Activated naive CD4-positive, alpha-beta T cell treated with anti-CD3 and anti-CD28 coated beads, Interleukin-2, amount 10 ng/mL, durations not matched to agents 7 days and 5 days (primary cell): Measurements from ENCODE around the gene IL4R.
"Not testable (repeated sequence)": the region's sequence is repeated elsewhere in the genome, so short reads cannot be mapped to it uniquely, and the experiment has no call there.

Experiments used
- CTCF ChIA-PET: fragments of 350-600 bp; sonication (Branson Sonifier 250); formaldehyde crosslinking; loops from one replicate; lab custom pipeline; 2021; ENCODE audit warnings: antibody characterized with exemption; lab: Charles Lee
- DNase-seq: peaks from one replicate; pipeline ENCODE4 v3.0.0-alpha.2; 2020
- H3K27ac Mint-ChIP-seq: one replicate; pipeline ENCODE4 v1.8.0; 2021; ENCODE audit warnings: mild to moderate bottlenecking, moderate library complexity, mixed read lengths
- H3K27me3 Mint-ChIP-seq: one replicate; pipeline ENCODE4 v1.8.0; 2021; ENCODE audit warnings: mild to moderate bottlenecking, mixed read lengths
- H3K36me3 Mint-ChIP-seq: one replicate; pipeline ENCODE4 v1.8.0; 2021; ENCODE audit warnings: mixed read lengths
- H3K4me1 Mint-ChIP-seq: one replicate; pipeline ENCODE4 v1.8.0; 2021; ENCODE audit warnings: mixed read lengths
- H3K4me3 Mint-ChIP-seq: one replicate; pipeline ENCODE4 v1.8.0; 2021; ENCODE audit warnings: mild to moderate bottlenecking, moderate library complexity, mixed read lengths
- H3K9me3 Mint-ChIP-seq: one replicate; pipeline ENCODE4 v1.8.0; 2021; ENCODE audit warnings: mixed read lengths

The IL4R gene

DNA sequence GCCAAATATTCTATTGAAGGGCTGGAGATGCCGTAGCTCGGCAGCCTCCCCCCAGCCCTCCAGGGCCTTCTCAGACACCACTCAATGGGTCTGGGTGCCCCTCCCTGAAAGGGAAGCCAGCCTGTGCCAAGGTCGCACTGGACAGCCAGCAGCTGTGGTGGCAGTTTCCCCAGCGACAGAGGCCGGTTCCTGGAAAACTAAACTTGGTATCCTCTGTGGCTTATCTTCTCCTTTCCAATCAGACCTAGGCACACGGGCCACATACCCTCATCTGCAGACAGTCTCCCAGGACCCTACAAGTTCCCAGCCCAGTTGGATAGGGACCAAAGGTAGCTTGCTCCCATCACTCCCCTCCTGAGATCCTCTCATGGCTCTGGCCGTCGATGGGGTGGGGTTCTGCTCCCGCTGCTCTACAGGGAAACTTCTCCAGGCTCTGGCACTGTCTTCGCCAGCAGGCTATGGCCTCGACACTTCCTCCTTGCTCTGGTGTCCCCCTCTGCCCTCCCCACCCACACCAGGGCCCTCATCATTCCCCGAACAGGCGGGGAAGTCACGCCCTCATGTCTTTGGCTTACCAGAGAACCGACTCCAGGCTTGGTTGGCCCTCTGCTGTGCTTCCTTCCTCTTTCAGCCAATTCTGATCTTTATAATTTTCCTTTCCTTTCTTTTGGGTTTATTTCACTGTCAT lies 69.9 kb downstream of the IL4R start:
- Mint-ChIP-seq H3K9me3 (peaks cover 19% of the 10 kb centered on the region), H3K4me3 (no peak overlapping the region), H3K27me3 (no peaks in the 10 kb centered on the region), H3K36me3 (peaks cover 8% of the 10 kb centered on the region), H3K27ac (no peak overlapping the region), H3K4me1 (peaks cover 34% of the 10 kb centered on the region)
- CTCF ChIA-PET, result no interaction called here
- no peak for DNase-seq

DNA sequence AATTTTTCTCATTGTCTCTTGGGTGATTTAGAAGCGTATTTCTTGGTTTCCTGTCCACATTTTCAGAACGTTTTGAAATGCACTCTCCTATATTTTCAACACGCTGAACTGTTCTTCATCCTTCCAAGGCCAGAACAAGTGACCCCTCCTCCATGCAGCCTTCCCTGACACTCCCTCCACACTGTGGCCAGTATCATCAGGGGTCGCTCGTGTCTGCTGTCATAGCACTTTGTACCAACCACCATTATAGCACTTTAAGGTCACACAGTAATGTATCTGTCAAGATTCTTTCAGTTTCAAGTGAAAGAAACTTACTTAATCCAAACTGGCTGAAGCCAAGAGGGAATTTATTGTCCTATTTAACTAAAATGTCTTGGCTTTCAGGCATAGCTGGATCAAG lies 70.7 kb downstream of the IL4R start:
- Mint-ChIP-seq H3K27ac (no peak overlapping the region), H3K4me1 (peaks cover 27% of the 10 kb centered on the region), H3K36me3 (peaks cover 8% of the 10 kb centered on the region), H3K9me3 (peaks cover 21% of the 10 kb centered on the region), H3K27me3 (no peaks in the 10 kb centered on the region), H3K4me3 (no peak overlapping the region)
- no peak for DNase-seq
- CTCF ChIA-PET, result no interaction called here

DNA sequence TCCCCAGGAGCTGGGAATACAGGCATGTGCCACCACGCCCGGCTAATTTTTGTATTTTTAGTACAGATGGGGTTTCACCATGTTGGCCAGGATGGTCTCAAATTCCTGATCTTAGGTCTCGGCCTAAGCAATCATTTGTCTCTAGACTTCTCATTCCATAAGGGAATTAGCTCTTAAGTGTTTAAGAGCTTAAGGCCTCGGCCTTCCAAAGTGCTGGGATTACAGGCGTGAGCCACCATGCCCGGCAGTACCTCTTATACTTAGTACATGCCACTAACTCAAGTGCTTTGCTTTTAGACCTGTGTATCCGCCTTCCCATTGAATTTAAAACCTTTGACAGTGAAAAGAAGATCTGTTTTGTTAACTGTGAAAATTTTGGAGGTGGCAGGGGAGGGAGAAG lies 71.6 kb downstream of the IL4R start:
- Mint-ChIP-seq H3K36me3 (peaks cover 10% of the 10 kb centered on the region), H3K4me1 (peaks cover 19% of the 10 kb centered on the region), H3K4me3 (no peak overlapping the region), H3K9me3 (peaks cover 24% of the 10 kb centered on the region), H3K27ac (no peak overlapping the region), H3K27me3 (no peaks in the 10 kb centered on the region)
- CTCF ChIA-PET, result interaction anchor here (0.6 to 1.2 kb wide), 2 partner anchors 10 to 25 kb away, joined by 3 to 4 read pairs; no protein-coding TSS in a partner anchor
- no peak for DNase-seq

DNA sequence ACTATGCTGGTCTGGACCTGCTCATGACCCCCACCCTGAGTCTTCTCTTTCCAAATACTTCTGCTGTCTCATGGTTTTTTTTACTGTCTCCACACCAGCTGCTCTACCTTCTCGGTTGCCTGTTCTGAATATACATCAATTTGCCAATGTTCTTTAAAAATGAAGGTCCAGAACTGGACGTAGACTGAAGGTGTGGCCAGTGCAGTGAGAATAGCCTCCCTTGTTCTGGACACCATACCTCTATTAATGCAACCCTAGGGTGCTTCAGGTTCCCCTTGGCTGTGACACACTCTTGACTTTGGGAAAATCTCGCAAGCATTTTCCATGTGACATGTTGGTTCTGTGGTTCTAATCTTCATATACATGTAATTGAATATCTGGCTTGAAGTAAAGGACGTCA lies 72.9 kb downstream of the IL4R start:
- H3K27ac Mint-ChIP-seq, result no peak overlapping the region
- CTCF ChIA-PET, result interaction anchor here (1.6 to 2.6 kb wide), 3 partner anchors 9 to 207 kb away, joined by 5 to 7 read pairs (median 6); no protein-coding TSS in a partner anchor
- H3K4me3 Mint-ChIP-seq, result no peak overlapping the region
- H3K27me3 Mint-ChIP-seq, result peaks cover 6% of the 10 kb centered on the region
- H3K9me3 Mint-ChIP-seq, result peaks cover 30% of the 10 kb centered on the region
- DNase-seq, result no peak
- peaks cover 13% of the 10 kb centered on the region for H3K36me3 Mint-ChIP-seq
- peaks cover 14% of the 10 kb centered on the region for H3K4me1 Mint-ChIP-seq

DNA sequence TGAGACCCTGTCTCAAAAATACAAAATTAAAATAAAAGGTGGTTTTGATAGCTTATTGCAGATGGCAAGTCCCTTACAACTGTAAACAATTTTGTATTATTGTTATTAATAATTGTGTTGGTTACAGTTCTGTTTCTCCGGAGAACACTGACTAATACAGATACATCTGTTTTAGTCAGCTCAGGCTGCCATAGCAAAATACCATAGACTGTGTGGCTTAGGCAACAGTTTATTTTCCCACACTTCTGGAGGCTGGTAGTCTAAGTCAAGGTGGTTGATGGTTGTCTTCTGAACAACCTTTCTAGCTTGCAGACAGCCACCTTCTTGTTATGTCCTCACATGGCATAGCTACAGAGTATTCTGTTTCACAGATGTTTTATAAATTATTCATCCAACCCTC lies 74.0 kb downstream of the IL4R start:
- no peak overlapping the region for H3K27ac Mint-ChIP-seq
- no peak for DNase-seq
- H3K27me3 Mint-ChIP-seq, result peaks cover 7% of the 10 kb centered on the region
- peaks cover 20% of the 10 kb centered on the region for H3K36me3 Mint-ChIP-seq
- peaks cover 37% of the 10 kb centered on the region for H3K9me3 Mint-ChIP-seq
- no peak overlapping the region for H3K4me3 Mint-ChIP-seq
- H3K4me1 Mint-ChIP-seq, result peaks cover 5% of the 10 kb centered on the region
- CTCF ChIA-PET, result interaction anchor here (1.0 to 2.6 kb wide), 5 partner anchors 10 to 208 kb away, joined by 3 to 7 read pairs (median 5); no protein-coding TSS in a partner anchor

DNA sequence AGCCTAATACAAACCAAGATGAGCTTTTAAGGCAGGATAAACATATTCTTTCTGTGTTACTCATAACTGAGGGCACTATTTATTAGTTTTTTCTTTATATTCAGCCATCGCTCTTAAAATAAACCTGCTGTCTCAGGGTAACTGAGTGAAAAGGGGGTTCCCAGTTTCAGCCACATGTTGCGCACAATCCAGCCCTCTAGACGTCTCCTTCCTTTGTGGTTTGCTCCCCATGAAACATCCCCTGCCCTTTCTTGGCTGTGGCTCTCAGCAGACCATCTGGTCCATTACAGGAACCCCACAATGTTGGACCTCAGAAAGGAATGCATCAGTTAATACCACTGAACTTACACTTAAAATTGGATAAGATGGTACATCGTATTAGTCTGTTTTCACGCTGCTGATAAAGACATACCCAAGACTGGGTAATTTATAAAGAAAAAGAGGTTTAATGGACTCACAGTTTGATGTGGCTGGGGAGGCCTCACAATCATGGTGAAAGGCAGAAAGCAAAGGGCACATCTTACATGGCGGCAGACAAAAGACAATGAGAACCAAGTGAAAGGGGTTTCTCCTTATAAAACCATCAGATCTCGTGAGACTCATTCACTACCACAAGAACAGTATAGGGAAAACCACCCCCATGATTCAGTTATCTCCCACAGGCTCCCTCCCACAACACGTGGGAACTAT lies 75.6 kb downstream of the IL4R start:
- no peak for DNase-seq
- H3K9me3 Mint-ChIP-seq, result peaks cover 41% of the 10 kb centered on the region
- CTCF ChIA-PET, result interaction anchor here (2.4 kb wide), 1 partner anchor 17 kb away, joined by 7 read pairs; no protein-coding TSS in a partner anchor
- peaks cover 28% of the 10 kb centered on the region for H3K36me3 Mint-ChIP-seq
- no peak overlapping the region for H3K27ac Mint-ChIP-seq
- peaks cover 16% of the 10 kb centered on the region for H3K4me1 Mint-ChIP-seq
- no peak overlapping the region for H3K4me3 Mint-ChIP-seq
- peaks cover 7% of the 10 kb centered on the region for H3K27me3 Mint-ChIP-seq

DNA sequence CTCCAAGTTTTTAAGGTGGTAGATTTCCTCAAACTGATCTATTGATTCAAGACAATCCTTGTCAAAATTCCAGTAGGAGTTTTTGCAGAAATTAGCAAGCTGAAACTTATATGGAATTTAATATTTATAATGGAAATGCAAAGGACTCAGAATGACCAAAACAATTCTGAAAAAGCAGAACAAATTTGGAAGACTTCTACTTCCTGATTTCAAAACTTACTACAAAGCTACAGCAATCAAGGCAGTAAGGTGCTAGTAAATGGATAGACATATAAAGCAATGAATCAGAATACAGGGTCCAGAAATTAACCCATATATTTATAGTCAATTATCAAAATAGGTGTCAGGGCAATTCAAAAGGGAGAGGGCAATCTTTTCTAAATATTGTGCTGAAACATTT lies 76.4 kb downstream of the IL4R start:
- Mint-ChIP-seq H3K36me3 (peaks cover 32% of the 10 kb centered on the region), H3K27ac (no peak overlapping the region), H3K27me3 (peaks cover 7% of the 10 kb centered on the region), H3K4me3 (no peak overlapping the region), H3K9me3 (peaks cover 43% of the 10 kb centered on the region), H3K4me1 (peaks cover 21% of the 10 kb centered on the region)
- no peak for DNase-seq
- CTCF ChIA-PET, result no interaction called here

DNA sequence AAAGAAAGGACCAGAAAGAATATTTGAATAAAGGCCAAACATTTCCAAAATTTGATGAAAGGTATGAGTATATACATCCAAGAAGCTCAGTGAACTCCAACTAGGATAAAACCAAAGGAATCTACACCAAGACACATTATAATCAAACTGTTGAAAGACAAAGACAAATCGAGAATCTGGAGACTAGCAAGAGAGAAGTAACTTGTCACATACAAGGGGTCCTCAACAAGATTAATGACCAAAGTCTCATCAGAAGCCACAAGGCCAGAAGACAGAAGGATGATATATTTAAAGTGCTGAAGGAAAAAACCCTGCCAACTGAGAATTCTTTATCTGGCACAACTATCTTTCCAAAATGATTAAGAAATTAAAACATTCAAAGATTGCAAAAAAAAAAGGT lies 78.9 kb downstream of the IL4R start:
- Mint-ChIP-seq H3K27ac (no peak overlapping the region), H3K27me3 (peaks cover 11% of the 10 kb centered on the region), H3K4me1 (peaks cover 25% of the 10 kb centered on the region), H3K4me3 (no peak overlapping the region), H3K36me3 (peaks cover 38% of the 10 kb centered on the region), H3K9me3 (peaks cover 50% of the 10 kb centered on the region)
- DNase-seq, result no peak
- CTCF ChIA-PET, result no interaction called here

DNA sequence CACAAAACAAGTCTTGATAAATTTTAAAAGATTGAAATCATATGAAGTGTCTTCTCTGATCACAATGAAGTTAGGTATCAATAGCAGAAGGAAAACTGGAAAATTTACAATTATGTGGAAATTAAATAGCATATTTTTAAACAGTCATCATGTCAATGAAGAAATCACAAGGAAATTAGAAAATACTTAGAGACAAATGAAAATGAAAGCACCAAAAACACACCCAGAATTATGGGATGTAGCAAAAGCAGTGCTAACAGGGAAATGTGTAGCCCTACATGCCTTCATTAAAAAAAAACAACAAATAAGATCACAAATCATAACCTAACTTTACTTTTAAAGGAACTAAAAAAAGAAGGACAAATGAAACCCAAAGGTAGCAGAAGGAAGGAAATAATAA lies 80.7 kb downstream of the IL4R start:
- Mint-ChIP-seq H3K27me3 (peaks cover 11% of the 10 kb centered on the region), H3K4me1 (peaks cover 32% of the 10 kb centered on the region), H3K27ac (no peak overlapping the region), H3K9me3 (peaks cover 47% of the 10 kb centered on the region), H3K4me3 (no peak overlapping the region), H3K36me3 (peaks cover 36% of the 10 kb centered on the region)
- CTCF ChIA-PET, result interaction anchor here (1.3 kb wide), 1 partner anchor 20 kb away, joined by 4 read pairs; no protein-coding TSS in a partner anchor
- no peak for DNase-seq

DNA sequence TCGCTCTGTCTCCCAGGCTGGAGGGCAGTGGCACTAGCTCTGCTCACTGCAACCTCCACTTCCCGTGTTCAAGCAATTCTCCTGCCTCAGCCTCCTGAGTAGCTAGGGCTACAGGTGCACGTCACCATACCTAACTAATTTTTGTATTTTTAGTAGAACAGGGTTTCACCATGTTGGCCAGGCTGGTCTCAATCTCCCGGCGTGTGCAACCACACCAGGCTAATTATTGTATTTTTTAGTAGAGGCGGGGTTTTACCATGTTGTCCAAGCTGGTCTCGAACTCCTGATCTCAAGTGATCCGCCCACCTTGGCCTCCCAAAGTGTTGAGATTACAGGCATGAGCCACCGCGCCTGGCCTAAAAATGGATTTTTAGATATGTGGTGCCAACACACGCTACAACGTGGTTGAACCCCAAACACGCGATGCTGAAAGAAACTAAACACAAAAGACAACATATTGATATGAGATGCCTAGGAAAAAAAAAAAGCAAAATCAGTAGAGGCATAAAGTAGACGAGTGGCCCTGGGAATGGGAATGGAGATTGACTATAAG lies 84.6 kb downstream of the IL4R start:
- DNase-seq, H3K27ac Mint-ChIP-seq, H3K27me3 Mint-ChIP-seq, H3K4me3 Mint-ChIP-seq: not testable (repeated sequence)
- CTCF ChIA-PET, result interaction anchor here (0.8 kb wide), 1 partner anchor 31 kb away, joined by 3 read pairs; no protein-coding TSS in a partner anchor
- Mint-ChIP-seq H3K36me3 (peaks cover 25% of the 10 kb centered on the region), H3K4me1 (peaks cover 57% of the 10 kb centered on the region), H3K9me3 (peaks cover 23% of the 10 kb centered on the region)

DNA sequence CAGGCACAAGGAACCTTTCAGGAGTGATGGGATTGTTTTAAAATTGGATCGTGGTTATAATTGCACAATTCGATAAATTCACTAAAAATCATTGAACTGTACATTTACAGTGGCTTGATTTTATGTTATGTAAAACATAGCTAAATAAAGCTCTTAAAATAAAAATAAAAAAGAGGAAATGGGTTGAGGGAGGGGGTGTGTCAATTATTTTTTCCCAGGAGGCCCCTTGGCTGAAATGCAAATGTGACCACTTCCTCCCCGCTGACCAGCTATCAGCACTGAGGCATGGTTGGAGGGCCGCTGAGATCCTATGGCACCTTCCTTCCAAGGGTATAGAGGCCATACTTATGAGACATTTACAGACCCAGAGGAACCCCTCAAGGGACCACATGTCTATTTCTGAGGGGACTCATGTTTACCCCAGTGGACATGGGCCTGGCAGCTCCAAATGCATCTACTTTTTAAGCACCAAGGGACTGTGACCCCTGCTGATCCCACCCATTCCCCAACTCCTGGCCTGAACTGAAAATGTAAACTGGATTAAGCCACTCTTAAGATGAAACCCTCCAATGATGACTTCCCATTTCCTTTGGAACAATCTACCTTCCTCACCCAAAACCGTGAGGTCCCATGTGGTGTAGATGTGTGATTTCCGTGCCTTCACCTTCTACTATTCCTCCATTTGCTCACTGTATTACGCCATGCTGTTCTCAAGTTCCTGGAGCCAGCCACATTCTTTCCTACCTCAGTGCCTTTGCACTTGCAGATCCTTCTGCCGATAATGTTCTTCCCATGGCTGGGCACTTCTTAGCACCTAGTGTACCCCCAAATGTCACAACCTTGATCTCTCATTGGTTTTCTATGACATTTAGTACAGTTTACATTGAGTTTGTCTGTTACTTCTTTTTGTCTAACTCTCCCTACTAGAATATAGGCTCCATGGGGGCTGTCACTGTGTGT lies 85.4 kb downstream of the IL4R start:
- H3K27me3 Mint-ChIP-seq, result peaks cover 8% of the 10 kb centered on the region
- H3K9me3 Mint-ChIP-seq, result peaks cover 17% of the 10 kb centered on the region
- H3K4me1 Mint-ChIP-seq, result peaks cover 57% of the 10 kb centered on the region
- no peak overlapping the region for H3K27ac Mint-ChIP-seq
- CTCF ChIA-PET, result interaction anchor here (0.8 kb wide), 1 partner anchor 32 kb away, joined by 3 read pairs; no protein-coding TSS in a partner anchor
- peaks cover 28% of the 10 kb centered on the region for H3K36me3 Mint-ChIP-seq
- no peak for DNase-seq
- H3K4me3 Mint-ChIP-seq, result no peak overlapping the region

DNA sequence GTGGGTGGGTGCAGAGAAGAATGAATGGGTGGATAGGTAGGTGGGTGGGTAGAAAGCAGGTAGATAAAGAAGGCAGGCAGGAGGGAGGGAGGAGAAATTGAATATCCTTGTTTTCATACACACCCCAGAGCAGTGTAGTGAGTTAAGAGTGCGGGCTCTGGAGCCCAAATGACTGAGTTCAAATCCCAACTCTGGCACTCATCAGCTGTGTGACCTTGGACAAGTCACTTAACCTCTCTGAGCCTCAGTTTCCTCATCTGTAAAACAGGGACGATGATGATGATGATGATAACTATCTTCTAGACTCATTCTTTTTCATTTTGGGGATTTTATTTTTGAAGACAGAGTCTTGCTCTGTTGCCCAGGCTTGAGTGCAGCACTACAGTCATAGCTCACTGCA lies 86.2 kb downstream of the IL4R start:
- Mint-ChIP-seq H3K36me3 (peaks cover 26% of the 10 kb centered on the region), H3K9me3 (peaks cover 9% of the 10 kb centered on the region), H3K4me1 (peaks cover 56% of the 10 kb centered on the region), H3K27me3 (peaks cover 8% of the 10 kb centered on the region), H3K4me3 (no peak overlapping the region), H3K27ac (no peak overlapping the region)
- CTCF ChIA-PET, result interaction anchor here (0.7 to 1.1 kb wide), 3 partner anchors 8 to 27 kb away, joined by 3 to 4 read pairs (median 3); no protein-coding TSS in a partner anchor
- DNase-seq, result no peak
